ENCODE results near the gene F5.
A peak's percentile ranks its signal among the peaks of the same experiment; 100 is the strongest.

F5 gene

DNA sequence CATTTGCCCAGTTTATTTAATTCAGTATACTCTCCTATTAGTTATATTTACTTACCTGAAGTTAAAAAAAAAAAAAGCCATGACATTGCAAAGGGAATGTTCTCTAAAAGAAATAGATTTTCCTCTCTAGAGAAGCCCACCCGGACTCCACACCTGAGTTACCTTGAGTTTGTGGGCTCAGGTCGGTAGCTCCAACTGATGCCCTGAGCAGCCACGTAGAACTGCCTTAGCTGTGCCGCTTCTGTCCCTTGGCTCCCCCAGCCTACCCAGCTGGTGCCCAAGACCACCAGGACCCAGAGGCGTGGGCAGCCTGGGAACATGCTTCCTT, 250 bp downstream of the F5 start:
- DNase-seq = no peak

DNA sequence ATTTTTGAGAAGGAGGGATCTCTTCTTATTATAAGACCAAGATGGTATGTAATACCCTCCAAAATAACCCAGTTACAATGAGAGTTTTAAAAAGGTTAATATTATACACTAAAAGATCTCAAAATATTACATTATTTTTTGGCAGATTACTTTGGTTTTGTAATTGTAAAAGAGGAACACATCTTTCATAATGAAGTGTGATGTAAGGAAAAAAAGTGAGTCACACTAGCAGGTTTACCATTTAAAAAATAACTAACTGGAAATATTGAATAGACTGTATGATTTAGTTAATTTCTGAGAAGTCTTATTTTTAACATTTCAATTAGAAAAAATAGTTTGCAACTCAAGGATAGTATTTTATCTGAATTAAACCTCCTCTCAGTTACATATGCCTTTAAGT, 1.1 kb downstream of the F5 start:
- DNase-seq = no peak

DNA sequence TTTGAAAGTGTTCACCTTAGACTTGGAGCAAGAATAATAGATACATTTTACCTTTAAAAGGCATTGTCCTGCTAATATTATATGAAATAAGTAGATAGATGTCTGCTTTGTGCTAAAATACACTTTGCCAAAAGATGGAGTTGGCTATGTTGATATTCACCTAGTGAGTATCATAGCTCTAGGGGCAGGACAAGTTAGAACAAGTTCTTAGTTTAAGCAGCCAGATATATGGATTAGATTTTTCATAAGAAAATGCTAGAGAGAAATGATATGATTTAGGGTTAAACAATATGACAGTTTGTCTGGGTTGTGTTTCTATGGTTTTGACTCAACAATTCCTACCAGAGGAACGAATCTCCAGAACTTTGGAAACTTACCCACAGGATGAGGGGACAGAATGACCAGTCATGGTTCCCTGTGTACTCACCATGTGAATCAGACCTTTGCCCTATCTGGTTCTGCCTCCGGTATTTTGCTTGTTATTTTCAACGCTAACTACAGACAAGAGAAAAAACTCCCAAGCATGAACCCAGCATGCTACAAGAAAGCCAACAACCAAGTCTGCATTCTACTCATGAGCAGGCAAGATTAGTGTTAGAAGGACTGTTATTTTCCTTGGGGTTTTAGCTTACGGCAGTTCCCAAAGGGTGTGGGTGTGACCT, 1.7 kb downstream of the F5 start:
- DNase-seq = no peak

DNA sequence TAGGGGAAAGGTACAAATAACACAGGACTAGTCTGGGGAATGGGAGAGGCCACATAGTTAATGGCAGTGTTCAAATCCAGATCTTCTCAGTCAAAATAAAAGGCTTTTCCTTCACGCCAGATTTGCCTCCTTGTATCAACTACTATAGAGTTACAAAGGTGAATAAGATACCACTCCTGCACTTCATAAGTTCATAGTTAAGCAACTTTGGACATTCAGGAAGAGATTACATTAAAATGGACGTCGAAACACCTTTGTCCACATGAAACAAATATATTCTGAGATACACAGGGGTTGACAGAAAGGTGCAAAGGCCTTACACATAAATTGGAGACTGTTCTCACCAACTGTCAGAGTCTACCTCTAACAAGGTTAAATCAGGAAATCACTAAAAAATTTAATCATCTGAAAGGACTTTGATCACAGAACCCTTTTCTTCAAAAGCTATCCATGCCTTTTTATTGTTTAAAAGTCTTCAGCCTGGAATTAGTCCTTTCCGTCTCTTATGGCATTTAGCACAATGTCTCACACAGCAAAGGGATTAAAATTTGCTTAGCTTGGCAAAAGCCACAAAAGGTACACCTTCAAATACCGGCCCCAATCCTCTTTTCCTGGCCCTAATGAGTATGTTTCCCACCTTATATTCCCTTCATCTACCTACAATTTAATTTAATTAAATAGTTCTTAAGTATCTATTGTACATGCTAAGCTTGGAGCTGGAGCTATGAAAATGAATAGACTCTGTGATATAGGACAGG, 8.1 kb downstream of the F5 start:
- no peak for DNase-seq

DNA sequence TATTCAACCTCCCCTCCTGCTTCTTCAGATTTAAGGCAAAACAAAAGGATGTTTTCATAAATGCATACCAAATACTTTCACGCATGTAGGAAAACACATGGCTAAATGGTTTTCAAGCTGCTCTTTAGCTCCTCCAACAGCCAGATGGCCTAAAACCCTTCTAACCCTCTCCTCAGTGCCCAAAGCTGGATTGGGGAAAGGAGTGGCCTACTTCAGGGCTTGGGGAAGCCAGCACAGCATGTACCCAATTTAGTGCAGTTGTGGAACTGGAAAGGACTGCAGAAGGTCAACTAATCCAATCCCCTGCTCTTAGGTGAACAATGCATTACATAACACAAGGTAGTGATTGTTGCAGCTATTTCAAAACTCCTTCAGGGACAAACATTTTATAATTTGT, 9.3 kb downstream of the F5 start:
- DNase-seq = no peak

DNA sequence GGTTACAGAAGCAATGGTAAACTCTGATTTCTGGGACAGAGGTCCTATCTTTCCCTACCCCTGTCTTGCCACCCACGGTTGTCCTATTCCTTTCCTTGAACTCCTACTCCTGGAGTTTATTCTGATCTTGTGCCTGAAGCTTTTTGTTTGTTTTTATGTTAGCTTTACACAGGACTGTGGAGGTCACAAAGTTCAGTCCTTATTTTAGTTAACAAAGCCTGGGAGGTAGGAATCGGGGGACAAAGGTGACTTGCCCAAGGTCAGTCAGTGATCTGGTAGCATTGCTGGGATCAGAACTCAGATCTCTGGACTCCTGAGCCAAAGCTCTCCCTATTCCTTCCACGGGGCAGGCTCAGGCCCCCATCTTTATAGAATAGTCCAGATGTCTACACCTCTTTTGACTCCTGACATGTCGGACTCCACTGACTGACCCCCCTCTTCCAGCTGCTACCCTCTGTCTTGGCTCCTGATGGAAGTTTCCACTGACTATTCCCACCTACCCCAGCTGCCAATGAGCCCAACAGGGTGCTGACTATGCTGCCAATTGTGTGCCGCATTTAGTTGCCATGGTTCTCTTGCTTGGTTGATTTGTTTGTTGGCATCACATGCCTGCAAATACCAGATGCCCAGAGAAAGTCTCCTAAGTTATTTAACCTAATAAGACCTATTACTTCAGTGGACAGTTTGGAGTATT, 9.9 kb downstream of the F5 start:
- no peak for DNase-seq

GRCh38 chr1:169574336-169574735, 11.9 kb downstream of the F5 start:
- DNase-seq = no peak

GRCh38 chr1:169572187-169572586, 14.1 kb downstream of the F5 start:
- no peak for DNase-seq

GRCh38 chr1:169571450-169571849, 14.8 kb downstream of the F5 start:
- no peak for DNase-seq

DNA sequence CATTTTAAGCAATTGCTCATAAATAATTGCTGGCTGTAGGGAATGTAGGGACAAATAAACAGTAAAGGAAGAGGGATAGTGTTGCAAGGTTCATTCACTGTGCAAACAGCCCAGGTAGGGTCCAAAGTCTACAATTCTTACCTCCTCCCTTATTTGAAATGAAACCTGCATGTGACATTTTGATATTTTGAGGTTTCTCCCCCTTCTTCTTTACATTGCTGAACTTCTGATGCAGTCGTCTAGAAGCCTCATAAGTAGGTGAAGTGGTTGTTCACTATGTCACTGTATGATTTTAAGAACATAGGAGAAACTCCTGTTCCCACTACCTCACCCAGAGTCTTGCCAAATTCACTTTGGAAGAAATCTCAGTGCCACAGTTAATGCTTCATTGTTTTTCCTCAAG, 16.1 kb downstream of the F5 start:
- no peak for DNase-seq

DNA sequence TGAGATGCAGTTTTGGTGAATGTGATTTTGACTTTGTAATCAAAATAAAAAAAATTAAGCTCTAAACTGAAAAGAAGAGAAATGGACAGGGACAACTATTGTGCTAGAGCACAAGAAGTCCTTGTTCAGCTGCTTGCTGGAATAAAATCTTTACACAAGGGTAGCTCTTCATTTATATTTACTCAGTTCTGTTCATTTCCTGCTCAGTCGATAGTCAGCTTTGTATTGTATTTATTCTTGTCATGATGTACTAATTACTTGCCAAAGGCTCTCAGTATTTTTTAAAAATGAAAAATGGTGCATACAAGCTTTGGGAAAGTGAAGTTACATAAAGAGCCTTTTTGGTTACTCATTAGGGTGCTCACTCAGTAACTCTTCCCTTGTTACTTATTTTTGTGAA, 17.8 kb downstream of the F5 start:
- no peak for DNase-seq

DNA sequence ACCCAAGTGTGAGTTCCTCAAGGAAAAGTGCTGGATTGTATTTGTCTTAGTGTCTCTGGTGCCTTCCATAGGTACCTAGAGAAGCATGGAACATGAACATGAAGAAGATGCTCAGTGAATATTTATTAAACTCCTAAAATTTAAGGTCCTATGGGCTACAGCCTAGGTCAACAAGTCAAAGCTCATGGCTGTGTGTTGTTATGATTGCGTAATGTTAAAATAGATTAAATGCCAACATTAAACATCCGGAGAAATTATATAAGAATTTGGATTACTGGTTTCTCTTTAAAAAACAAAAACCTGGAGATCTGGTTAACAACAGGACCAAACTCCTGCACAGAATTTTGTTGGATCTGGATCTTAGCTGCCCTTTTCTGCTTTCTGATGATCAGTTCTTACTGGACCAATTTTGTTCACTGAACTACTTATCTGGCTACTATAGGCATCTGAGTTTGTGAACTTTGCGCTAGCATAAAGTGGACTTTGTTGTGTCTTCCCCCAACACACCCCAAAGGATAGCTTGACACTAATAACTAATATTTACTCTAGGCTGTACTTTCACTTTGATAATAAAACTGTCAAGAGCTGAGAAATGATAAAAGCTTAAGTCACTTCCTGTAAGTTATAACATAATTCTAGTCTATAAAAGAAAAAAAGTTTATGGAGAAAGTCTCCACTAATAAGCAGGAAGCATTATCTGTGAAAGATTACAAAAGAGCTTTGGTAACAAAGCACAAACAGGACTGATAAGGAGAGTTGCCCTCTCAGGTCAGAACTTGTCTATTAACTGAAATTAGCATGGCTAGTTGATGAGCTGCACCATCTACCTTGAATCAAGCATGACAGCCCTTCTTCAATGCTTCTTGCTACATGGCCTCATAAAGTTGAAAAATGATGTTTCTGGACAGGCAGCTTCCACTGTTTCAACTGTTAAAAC, 20.7 kb downstream of the F5 start:
- DNase-seq = no peak

GRCh38 chr1:169563650-169564049, 22.6 kb downstream of the F5 start:
- DNase-seq = no peak

DNA sequence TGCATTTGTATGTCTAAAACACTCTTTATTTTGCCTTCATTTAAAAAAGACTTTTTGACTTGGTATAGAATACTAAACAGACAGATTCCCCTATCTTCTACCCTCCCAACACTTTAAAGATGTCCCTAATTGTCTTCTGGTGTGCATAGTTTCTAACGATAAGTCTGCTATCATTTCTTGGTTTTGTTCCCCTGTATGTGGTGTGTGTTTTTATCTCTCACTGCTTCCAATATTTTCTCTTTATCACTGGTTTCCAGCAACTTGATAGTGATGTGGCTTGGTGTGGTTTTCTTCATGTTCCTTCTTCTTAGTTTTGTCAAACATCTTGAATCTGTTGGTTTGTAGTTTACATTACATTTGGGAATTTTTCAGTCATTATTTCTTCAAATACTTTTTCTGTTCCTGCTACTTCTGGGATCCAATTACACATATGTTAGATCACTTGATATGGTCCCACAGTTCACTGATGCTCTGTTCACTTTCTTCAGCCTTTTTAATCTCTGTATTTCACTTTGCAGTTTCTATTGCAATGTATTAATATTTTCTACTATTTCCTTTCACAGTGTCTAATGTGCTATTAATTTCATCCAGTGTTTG, 23.2 kb downstream of the F5 start:
- no peak for DNase-seq

DNA sequence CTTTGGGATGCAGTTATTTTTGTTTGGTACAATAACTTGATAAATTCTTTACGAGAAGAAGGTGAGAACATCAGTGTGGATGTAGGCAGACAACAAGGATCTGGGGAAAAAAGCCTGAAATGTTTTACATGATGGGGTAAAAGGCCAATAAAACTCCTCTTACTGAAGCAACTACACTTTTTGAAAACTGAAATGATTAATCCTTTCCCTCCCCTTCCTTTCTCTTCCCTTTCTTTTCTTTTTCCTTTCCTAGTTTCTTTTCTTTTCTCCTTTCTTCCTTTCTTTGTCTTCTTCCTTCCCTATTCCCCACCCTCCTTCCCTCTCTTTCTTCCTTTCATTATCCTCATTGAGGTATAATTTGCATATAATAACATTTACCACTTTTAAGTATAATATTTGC, 24.6 kb downstream of the F5 start:
- no peak for DNase-seq

DNA sequence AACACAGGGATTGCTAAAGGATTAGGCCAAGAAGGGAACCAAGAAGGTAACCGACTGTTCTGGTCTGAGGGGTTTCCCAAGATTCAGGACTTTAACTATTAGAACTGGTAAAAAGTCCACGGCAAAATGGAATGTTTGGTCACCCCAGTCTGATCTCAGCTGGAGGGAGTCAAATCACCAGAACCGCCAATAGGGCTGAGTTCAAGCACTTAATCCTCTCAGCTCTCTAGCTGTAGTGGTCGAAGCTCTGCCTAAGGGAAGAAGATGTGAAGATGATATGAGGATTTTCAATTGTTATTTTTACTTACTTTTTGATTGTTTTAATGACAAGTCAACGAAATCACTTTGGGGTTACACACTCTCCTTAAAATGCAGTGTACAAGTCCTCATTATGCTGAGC, 29.1 kb downstream of the F5 start:
- DNase-seq = no peak

- DNase-seq = no peak
Measured at GRCh38 chr1:169550294-169550693, 36.0 kb downstream of the F5 start.

- DNase-seq = no peak
Measured at GRCh38 chr1:169548282-169548681, 38.0 kb downstream of the F5 start.

GRCh38 chr1:169546087-169546995, 39.9 kb downstream of the F5 start:
- peak; percentile 41 for DNase-seq

- DNase-seq = no peak
Measured at GRCh38 chr1:169545472-169545871, 40.8 kb downstream of the F5 start.

GRCh38 chr1:169538998-169539871, 47.0 kb downstream of the F5 start:
- DNase-seq = no peak
